ENCODE data around the gene HLA-DQB1.
"Not testable (repeated sequence)": the region's sequence is repeated elsewhere in the genome, so short reads cannot be mapped to it uniquely, and the experiment has no call there.

The HLA-DQB1 gene

GRCh38 chr6:32666420-32667300 is at the start of gene HLA-DQB1:
TSS of gene HLA-DQB1 (minus strand) at chr6:32666657. CDS start at chr6:32666607, 50 bp downstream.
- DNase-seq = peak; percentile 10

DNA sequence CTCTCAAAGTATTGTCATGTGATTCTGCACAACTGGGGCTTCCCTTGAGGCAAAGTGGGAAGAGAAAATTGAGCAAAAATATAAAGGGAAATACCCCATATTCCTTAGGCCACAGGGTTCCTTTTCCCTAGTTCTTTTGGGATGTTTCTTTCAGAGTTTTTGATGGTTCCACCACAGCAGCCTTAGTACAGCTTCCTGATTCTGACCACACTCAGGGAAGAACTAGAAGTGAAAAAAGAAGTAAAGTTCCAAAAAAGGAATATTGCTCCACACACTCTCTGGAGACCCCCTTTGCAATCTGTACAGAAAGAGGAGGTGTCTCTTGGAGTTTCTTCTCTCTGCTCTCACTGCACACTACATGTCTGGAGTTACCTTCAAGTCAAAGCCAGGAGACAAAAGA is 46.8 kb upstream of the HLA-DQB1 start:
- DNase-seq = no peak

DNA sequence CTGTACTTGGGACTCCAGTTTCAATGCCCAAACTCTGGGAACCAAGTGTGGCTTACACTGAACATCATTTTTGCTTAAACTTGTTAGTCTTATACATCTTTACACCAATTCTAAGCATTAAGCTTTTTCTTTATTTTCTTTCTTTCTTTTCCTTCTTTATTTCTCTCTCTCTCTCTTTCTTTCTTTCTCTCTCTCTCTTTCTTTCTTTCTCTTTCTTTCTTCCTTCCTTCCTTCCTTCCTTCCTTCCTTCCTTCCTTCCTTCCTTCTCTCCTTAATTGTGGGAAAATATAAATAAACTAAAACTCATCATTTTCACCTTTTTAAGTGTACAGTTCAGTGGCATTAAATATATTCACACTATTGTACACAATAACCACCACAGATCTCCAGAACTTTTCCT is 43.2 kb upstream of the HLA-DQB1 start:
- DNase-seq = no peak

DNA sequence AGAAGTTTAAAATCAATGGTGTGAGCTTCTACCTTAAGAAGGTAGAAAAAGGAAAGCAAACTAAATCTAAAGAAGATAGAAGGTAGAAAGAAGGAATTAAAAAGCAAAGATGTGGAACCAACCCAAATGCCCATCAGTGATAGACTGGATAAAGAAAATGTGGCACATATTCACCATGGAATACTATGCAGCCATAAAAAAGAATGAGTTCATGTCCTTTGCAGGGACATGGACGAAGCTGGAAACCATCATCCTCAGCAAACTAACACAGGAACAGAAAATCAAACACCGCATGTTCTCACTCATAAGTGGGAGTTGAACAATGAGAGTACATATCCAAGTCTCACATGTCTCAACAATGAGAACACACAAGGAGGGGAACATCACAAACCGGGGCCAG is 38.7 kb upstream of the HLA-DQB1 start:
- DNase-seq = not testable (repeated sequence)

DNA sequence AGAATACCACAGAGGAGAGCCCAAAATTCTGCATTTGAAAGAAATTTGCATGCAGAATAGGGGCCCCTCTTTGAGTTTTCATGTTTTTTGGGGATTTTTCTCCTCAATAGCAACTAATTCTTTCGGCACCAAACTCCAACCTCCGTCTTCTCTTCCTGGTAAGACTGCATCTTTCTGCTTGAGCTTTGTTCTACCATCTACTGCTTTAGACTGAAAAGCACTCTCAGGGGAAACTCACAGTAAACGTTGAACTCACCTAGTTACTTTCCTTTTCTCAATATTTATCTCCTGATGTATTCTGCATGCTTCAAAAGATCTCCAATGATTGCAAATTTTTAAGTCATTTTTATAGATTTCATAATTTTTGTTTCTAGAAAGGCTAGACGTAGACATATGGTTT is 36.9 kb upstream of the HLA-DQB1 start:
- no peak for DNase-seq

DNA sequence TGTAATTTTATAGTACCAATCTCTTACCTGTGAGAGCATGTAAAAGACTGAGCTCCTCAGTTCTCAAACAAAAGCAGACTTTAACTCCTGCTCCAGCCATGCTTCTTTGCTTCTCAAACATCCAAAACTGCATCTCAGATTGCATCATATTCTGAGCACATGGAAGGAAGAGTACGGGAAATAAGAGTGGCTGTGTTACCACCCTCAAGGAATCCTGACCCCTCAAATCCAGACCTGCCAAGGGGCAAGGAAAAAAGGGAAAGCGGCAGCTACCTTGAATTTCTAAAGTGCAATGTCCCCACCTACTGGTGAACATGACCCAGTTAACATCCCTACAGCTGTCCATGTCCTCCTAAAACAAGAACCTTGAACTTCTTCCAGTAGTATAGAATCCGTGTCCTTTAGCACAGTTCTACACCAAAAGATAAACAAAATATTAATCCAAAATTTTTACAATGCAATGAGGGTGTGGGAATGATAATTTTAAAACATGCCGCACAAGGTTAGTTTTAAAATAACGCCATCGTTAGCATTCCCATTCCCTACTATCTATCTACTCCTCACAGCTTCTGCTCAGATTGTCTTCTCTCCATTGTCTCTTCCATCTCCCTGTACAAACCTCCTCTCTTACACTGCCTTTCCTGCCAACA is 34.1 kb upstream of the HLA-DQB1 start:
- DNase-seq = peak; percentile 13

DNA sequence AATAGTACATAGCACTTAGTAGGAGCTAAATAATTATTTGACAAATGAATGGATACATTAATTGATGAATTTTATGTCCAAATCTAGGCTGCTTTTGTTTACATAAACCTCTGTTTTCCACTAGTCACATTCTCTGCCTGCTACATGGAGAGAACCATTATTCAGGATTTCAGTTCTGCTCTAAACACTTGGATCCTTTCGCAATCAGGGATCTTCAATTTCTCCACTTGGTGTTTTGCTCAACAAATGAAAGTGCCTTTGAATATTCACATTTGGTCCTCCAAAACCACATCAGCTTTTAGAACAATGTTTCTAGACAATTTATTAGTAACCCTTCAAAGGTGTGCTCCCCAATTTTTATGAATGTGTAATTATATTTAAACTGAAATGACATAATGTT is 30.6 kb upstream of the HLA-DQB1 start:
- DNase-seq = no peak

DNA sequence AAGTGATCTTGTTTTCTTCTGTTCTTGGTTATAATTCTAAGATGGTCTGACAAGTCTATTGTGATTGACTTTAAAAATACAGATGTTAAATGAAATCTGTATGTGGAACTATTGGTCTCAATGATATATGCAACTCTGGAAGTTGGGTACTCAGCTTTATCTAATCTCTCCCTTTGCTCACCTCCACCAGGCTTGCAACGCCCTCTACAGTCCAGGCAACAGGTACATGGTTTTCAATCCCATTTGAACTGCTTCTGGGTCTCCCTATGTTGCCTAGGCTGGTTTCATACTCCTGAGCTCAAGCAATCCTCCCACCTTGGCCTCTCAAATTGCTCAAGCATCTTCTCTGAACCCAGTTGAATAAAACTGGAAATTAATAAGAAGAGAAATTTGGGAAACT is 25.6 kb upstream of the HLA-DQB1 start:
- no peak for DNase-seq

GRCh38 chr6:32689531-32690501 is 23.4 kb upstream of the HLA-DQB1 start:
- no peak for DNase-seq

GRCh38 chr6:32685603-32686002 is 19.1 kb upstream of the HLA-DQB1 start:
- no peak for DNase-seq

DNA sequence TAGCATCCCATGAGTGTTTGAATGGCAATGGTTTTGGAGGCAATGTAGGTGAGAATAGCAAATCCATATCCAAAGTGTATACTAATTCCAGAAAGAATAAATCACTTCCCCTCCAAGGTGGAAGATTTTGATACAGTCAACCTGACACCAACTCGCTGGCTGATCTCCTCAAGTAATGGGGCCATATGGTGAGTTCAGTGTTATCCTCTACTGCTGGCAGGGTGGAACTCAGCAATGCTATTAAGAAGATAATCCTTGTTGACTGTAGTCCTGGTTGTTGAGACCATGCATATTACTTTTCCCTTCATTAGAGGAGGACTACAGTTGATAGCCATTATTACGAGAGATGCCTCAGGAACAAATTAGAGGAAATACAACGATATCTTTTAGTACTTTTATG is 17.8 kb upstream of the HLA-DQB1 start:
- no peak for DNase-seq

DNA sequence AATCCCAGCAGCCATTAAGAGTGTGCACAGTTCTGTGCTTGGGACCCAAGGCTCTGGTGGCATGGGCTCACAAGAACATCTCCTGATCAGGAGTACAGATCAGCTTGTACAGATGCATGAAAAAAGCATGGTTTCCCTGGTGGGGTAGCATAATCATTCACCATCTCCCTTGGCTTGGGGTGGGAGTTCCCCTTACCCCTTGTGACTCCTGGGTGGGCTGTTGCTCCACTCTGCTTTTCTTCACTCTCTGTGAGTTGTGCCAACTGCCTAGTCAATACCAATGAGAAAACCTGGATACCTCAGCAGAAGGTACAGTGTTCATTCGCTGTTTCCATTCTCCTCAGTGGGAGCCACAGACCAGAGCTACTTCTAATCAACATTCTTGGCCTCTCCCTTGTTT is 13.6 kb upstream of the HLA-DQB1 start:
- DNase-seq = no peak

DNA sequence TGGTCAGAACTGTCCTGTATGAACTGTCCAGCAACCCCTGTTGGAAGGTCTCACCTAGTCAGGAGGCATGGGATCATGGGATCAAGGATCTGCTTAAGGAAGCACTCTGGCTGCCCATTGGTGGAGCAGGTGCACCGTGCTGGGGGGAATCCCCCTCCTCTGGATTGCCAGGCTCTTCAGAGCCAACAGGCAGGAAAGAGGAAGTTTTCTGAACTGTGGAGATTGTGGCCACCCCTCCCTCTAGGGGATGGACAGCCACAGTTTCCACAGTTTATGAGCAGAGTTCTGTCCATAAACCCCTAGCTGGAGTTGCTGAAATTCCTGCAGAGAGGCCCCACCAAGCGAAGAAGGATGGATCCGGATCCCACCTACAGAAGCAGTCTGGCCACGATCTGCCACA is 13.0 kb upstream of the HLA-DQB1 start:
- DNase-seq = no peak

GRCh38 chr6:32674123-32674522 is 7.7 kb upstream of the HLA-DQB1 start:
- DNase-seq = not testable (repeated sequence)

- DNase-seq = not testable (repeated sequence)
These were observed 5.5 kb upstream of the HLA-DQB1 start for GRCh38 chr6:32671908-32672307.

DNA sequence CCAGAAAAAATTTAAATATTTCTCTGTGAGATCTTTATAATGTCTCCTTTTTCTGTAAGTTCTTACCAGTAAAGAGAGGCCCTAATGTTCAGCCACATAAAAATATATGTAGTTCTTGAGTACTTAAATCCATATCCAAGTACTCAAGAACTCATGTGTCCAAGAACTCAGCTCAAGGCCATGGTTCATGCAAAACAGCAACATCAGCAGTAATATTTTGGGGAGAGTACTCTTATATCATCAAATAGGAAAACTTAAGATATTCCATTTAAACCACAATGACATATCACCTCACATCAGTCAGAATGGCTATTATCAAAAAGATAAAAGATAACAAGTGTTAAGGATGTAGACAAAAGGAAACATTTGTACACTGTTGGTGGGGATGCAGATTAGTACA is 3.4 kb upstream of the HLA-DQB1 start:
- no peak for DNase-seq

DNA sequence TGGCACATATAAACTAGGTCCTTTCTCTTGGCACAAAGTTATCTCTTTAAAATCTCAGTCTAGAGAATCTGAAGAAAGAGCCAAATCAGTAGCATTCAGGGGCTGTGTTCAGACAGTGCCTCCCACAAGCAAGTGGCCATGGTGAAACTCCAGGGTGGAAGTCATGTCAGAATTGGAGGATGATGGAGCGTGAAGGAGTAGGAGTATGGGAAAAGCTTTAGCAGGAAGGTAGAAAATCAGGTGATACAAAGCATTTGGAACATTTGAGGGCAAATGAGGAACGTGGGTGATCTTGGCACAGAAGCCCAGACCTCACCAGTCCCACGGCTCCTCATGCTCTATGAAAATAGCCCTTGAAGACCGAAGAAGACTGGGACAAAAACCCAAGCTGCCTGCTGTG is 2.8 kb upstream of the HLA-DQB1 start:
- no peak for DNase-seq

DNA sequence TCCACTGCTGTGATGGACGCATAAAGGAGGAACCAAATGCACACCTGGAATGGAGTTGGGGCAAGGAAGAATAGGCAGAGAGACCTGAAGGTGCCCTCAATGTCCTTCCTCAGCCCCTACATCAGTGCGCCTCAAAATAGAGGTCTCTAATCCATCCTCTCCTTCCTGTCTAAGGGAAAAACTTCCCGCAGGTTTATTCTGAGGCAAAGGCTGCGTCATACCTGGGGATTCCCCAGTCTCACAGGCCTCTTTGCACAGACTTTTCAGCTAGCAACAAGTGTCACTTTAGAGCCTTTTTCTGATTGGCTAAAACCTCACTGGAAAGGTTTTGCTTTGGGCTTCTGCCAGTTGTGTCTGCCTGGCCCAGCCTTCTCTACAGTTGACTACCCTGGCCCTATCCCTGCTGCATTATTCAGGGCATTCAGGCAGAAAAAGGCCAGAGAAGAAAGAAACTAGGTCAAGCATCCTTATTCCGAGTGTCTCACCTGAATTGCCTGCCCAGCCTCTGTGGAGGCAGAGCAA is 1.8 kb upstream of the HLA-DQB1 start:
- DNase-seq = peak; percentile 33

- no peak for DNase-seq
These were observed 796 bp downstream of the HLA-DQB1 start for GRCh38 chr6:32665661-32666060.

- DNase-seq = no peak
These were observed 1.6 kb downstream of the HLA-DQB1 start for GRCh38 chr6:32664827-32665362.

DNA sequence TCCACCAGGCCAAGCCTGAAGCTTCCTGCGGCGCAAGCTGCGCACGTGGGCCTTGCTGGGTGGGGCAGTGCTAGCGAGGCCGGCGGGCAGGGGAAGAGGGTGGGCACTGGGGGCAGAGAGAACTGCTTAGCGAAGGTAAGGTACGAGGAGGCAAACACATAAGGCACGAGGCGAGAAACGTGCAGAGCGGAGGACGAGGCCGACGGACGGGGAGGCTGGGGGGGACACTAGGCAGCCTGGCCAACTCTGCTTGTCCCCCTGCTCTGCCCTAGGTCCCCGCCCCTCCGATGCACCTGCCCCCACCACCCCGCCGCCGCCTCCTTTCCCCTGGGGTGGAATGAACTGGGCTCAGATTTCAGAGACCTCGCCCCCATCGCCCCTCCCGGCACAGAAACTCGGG is 2.1 kb downstream of the HLA-DQB1 start:
- DNase-seq = no peak

- no peak for DNase-seq
These were observed 3.6 kb downstream of the HLA-DQB1 start for GRCh38 chr6:32662836-32663235.

DNA sequence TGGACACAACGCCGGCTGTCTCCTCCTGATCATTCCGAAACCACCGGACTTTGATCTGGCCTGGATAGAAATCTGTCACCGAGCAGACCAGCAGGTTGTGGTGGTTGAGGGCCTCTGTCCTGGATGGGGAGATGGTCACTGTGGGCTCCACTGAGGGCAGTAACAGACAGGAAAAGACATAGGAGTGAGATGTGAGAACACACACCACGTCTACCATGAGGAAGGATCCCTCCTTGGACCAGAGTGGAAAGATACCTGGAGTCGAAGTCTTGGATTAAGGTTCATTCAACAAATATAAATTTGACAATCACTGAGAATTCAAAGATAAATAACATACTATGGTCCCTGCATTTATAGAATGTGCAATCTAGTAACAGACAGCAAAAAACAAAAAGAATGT is 4.4 kb downstream of the HLA-DQB1 start:
- DNase-seq = no peak
